Activated CD8-positive, alpha-beta T cell treated with anti-CD3 and anti-CD28 coated beads for 36 hours (primary cell): ENCODE results near the gene ELK4. TPM values are rescaled to one million over a fixed set of nuclear protein-coding genes. Genes with fewer than 3 reads are reported as not detected.

Source experiments
- ATAC-seq: fragments of 200-7000 bp; cut with Tn5 transposase; one replicate; pipeline ENCODE4 v1.10.0; 2021; ENCODE audit warnings: mild to moderate bottlenecking, moderate library complexity
- CTCF ChIA-PET: fragments of 350-600 bp; sonication (Branson Sonifier 250); formaldehyde crosslinking; loops from one replicate; lab custom pipeline; 2021; ENCODE audit warnings: antibody characterized with exemption; lab: Charles Lee
- POLR2A ChIA-PET: fragments of 350-600 bp; sonication (Branson Sonifier 250); formaldehyde crosslinking; loops from one replicate; lab custom pipeline; 2021; ENCODE audit warnings: antibody characterized with exemption; lab: Charles Lee
- DNase-seq: peaks from one replicate; pipeline ENCODE4 v3.0.0-alpha.2; 2020
- H3K27ac Mint-ChIP-seq: one replicate; pipeline ENCODE4 v1.8.0; 2021; ENCODE audit warnings: mild to moderate bottlenecking, mixed read lengths
- H3K27me3 Mint-ChIP-seq: one replicate; pipeline ENCODE4 v1.8.0; 2021; ENCODE audit warnings: mixed read lengths
- H3K36me3 Mint-ChIP-seq: one replicate; pipeline ENCODE4 v1.8.0; 2021; ENCODE audit warnings: low read depth, mixed read lengths
- H3K4me1 Mint-ChIP-seq: one replicate; pipeline ENCODE4 v1.8.0; 2021; ENCODE audit warnings: low read depth, mixed read lengths
- H3K4me3 Mint-ChIP-seq: one replicate; pipeline ENCODE4 v1.8.0; 2021; ENCODE audit warnings: mild to moderate bottlenecking, moderate library complexity, mixed read lengths
- H3K9me3 Mint-ChIP-seq: one replicate; pipeline ENCODE4 v1.8.0; 2021; ENCODE audit warnings: mixed read lengths
- CTCF ChIP-seq: fragments of 200-600 bp; IDR thresholded peaks from one replicate; pipeline ENCODE4 v1.8.0; 2022; ENCODE audit warnings: antibody characterized with exemption, mild to moderate bottlenecking
- intact Hi-C: fragments of 100-400 bp; cut with micrococcal nuclease; formaldehyde crosslinking; loops from one replicate; pipeline ENCODE4 v1.10.0; 2022
- total RNA-seq, 2 experiments: library from RNA; stranded (reverse); gene quantifications; one replicate each; pipeline ENCODE4 v1.2.3, GENCODE V29; 2021

Gene ELK4
- total RNA-seq, 2 experiments from 2014 or later: 61.5 to 62.1 TPM

GRCh38 chr1:205593967-205594366, 37.8 kb downstream of the ELK4 start:
- CTCF ChIA-PET: interaction anchor here (0.9 to 9.8 kb wide), 10 partner anchors 14 to 383 kb away, joined by 3 to 396 read pairs (median 10); partner anchors contain the start of gene ELK4
- intact Hi-C loops: no loop called here
- peak overlapping the region; percentile 88 for H3K27ac Mint-ChIP-seq
- DNase-seq (no peak), ATAC-seq (no peak)
- peak overlapping the region; percentile 84 for H3K4me3 Mint-ChIP-seq
- POLR2A ChIA-PET: interaction anchor here (7.1 kb wide), 1 partner anchor 37 kb away, joined by 119 read pairs; the partner anchor contains the start of gene ELK4
- H3K27me3 Mint-ChIP-seq: no peaks in the 10 kb centered on the region
- H3K4me1 Mint-ChIP-seq: peaks cover 37% of the 10 kb centered on the region
- TF ChIP-seq CTCF: no peak
- peaks cover 33% of the 10 kb centered on the region for H3K36me3 Mint-ChIP-seq
- H3K9me3 Mint-ChIP-seq: no peaks in the 10 kb centered on the region

- ATAC-seq (peak; percentile 12), DNase-seq (no peak)
- no peak for TF ChIP-seq CTCF
- intact Hi-C loops: no loop called here
- peak overlapping the region; percentile 88 for H3K27ac Mint-ChIP-seq
- H3K27me3 Mint-ChIP-seq: no peaks in the 10 kb centered on the region
- peaks cover 33% of the 10 kb centered on the region for H3K36me3 Mint-ChIP-seq
- CTCF ChIA-PET: interaction anchor here (0.9 to 9.8 kb wide), 11 partner anchors 8 to 384 kb away, joined by 3 to 396 read pairs (median 16); partner anchors contain the start of gene ELK4
- peaks cover 41% of the 10 kb centered on the region for H3K4me1 Mint-ChIP-seq
- H3K9me3 Mint-ChIP-seq: no peaks in the 10 kb centered on the region
- POLR2A ChIA-PET: interaction anchor here (0.7 to 7.1 kb wide), 5 partner anchors 38 to 76 kb away, joined by 3 to 119 read pairs (median 5); partner anchors contain the start of gene ELK4
- peak overlapping the region; percentile 84 for H3K4me3 Mint-ChIP-seq
These were observed 38.3 kb downstream of the ELK4 start for GRCh38 chr1:205593532-205593931.

- ChIA-PET CTCF (interaction anchor here (0.6 to 9.8 kb wide), 37 partner anchors 9 to 212 kb away, joined by 3 to 396 read pairs (median 7); partner anchors contain the start of genes ELK4, RAB29 and SLC45A3), POLR2A (interaction anchor here (0.8 to 7.1 kb wide), 10 partner anchors 8 to 181 kb away, joined by 3 to 119 read pairs (median 6); partner anchors contain the start of gene ELK4)
- TF ChIP-seq CTCF: no peak
- intact Hi-C loops: no loop called here
- Mint-ChIP-seq H3K4me3 (peak overlapping the region; percentile 84), H3K27me3 (no peaks in the 10 kb centered on the region), H3K36me3 (peaks cover 26% of the 10 kb centered on the region), H3K27ac (peak overlapping the region; percentile 88), H3K9me3 (no peaks in the 10 kb centered on the region), H3K4me1 (peaks cover 41% of the 10 kb centered on the region)
- no peak for ATAC-seq
- no peak for DNase-seq
These were observed 39.3 kb downstream of the ELK4 start for GRCh38 chr1:205592443-205593003.

GRCh38 chr1:205591522-205592351, 40.1 kb downstream of the ELK4 start:
- peaks cover 38% of the 10 kb centered on the region for H3K4me1 Mint-ChIP-seq
- DNase-seq (peak; percentile 95), ATAC-seq (peak; percentile 93)
- intact Hi-C loops: loop anchor here (1.0 kb wide), 2 partner anchors 41 to 66 kb away; partner anchors contain the start of gene ELK4
- TF ChIP-seq CTCF: peak; percentile 96
- H3K36me3 Mint-ChIP-seq: peaks cover 21% of the 10 kb centered on the region
- peak overlapping the region; percentile 84 for H3K4me3 Mint-ChIP-seq
- ChIA-PET POLR2A (interaction anchor here (0.7 to 7.1 kb wide), 11 partner anchors 9 to 386 kb away, joined by 3 to 119 read pairs (median 4); partner anchors contain the start of gene ELK4), CTCF (interaction anchor here (0.6 to 9.8 kb wide), 49 partner anchors 9 to 386 kb away, joined by 3 to 396 read pairs (median 6); partner anchors contain the start of genes ELK4, RAB29 and SLC45A3)
- H3K27me3 Mint-ChIP-seq: no peaks in the 10 kb centered on the region
- no peaks in the 10 kb centered on the region for H3K9me3 Mint-ChIP-seq
- peak overlapping the region; percentile 93 for H3K27ac Mint-ChIP-seq
